ENCODE results near the gene LIPC.

Gene LIPC

DNA sequence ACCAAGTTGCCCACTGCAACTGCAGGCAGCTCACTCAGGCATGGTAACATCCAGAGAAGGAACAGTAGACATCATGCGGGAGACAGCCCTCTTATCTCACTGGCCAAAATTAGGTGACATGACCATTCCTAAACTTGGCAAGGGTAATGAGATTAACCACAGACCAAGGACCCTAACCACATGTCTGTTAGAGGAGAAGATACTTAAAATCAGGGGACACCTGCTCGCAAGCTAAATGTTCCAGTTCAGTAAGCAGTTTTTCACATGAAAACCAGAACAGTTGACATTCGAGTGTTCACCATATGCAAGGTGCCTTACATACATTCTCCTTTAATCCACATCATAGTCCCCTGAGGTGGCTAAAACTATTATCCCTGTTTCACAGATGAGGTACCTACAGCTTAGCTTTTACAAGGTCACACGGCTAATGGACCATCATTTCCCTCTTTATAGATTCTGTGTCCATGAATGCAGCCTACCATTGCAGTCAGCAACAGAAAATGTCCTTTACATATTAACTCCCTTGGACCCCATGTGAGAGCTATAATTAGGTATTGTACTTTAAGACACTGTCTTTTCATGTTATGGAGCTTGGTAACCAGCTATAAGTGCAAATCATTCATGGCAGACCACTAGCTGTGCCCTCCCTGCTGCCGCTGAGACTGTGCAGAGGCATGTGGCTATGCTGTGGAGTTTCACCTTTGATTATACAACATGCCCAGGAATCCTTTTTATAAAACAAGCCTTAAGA lies 154.1 kb downstream of the LIPC start:
- DNase-seq (ENCODE audit: low spot score): no peak
- TF ChIP-seq, protein P1, sequence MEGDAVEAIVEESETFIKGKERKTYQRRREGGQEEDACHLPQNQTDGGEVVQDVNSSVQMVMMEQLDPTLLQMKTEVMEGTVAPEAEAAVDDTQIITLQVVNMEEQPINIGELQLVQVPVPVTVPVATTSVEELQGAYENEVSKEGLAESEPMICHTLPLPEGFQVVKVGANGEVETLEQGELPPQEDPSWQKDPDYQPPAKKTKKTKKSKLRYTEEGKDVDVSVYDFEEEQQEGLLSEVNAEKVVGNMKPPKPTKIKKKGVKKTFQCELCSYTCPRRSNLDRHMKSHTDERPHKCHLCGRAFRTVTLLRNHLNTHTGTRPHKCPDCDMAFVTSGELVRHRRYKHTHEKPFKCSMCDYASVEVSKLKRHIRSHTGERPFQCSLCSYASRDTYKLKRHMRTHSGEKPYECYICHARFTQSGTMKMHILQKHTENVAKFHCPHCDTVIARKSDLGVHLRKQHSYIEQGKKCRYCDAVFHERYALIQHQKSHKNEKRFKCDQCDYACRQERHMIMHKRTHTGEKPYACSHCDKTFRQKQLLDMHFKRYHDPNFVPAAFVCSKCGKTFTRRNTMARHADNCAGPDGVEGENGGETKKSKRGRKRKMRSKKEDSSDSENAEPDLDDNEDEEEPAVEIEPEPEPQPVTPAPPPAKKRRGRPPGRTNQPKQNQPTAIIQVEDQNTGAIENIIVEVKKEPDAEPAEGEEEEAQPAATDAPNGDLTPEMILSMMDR (IDR thresholded peaks at IDR 0.05): no peak
- H3K4me3 ChIP-seq: no peak overlapping the region
- H3K27ac ChIP-seq: no peak overlapping the region

DNA sequence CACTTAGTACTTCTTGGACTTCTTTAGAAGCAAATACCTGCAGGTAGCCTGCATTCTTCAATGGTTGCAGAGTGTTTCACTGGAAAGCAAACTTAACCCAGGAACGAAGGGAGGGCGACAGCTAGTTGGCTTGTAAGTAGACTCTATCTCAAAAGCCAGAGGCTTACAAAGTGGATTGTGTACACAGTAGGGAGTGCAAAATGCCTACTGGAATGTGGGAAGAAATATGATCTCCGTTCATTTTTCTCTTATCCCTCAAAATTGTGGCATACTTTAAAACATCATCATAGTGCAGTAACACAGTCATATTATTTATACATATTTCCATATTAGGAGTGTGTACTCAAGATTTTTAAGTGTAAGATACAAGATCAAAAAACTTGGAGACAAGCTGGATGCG lies 155.7 kb downstream of the LIPC start:
- H3K4me3 ChIP-seq: no peak overlapping the region
- H3K27ac ChIP-seq: no peak overlapping the region
- DNase-seq (ENCODE audit: low spot score): no peak
- TF ChIP-seq, protein P1 (IDR thresholded peaks at IDR 0.05): no peak

DNA sequence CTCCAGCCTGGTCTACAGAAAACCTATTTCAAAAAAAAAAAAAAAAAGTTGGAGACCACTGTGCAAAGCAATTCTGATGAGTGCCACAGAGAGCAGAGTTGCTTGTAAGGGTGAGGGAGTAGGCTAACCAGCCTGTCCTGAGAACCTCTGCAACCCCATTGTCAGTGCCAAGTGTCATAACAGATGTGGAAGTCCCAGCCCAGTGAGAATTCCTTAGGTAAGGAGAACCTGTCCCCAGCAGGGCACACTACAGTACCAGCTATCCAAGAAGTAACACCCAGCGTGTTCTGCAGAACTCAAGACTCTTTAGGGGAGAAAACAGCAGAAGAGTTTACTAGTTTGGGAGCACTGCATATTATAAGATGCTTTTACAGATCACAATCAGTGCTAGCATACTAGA lies 156.3 kb downstream of the LIPC start:
- no peak for DNase-seq (ENCODE audit: low spot score)
- no peak overlapping the region for H3K27ac ChIP-seq
- no peak overlapping the region for H3K4me3 ChIP-seq
- TF ChIP-seq, protein P1 (IDR thresholded peaks at IDR 0.05): no peak

DNA sequence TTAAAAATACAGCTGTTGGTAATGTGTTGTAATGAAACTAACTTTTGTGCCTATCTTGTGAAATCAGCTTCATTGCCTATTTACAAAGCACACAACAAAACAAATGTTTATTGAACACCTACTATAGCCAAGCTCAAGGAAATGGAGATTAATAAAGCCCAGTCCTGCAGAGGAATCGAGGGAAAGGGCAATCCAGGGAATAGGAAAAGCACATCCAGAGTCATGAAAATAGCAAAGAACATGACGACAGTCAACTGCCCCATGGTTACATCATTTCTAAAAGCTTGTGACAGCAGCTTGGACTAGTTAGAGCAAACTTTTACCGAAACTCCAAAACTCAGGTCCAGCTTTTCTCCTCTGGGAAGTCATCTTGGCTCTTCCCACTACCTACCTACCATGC lies 157.3 kb downstream of the LIPC start:
- TF ChIP-seq, protein P1 (IDR thresholded peaks at IDR 0.05): no peak
- DNase-seq (ENCODE audit: low spot score): no peak
- H3K27ac ChIP-seq: no peak overlapping the region
- H3K4me3 ChIP-seq: no peak overlapping the region

DNA sequence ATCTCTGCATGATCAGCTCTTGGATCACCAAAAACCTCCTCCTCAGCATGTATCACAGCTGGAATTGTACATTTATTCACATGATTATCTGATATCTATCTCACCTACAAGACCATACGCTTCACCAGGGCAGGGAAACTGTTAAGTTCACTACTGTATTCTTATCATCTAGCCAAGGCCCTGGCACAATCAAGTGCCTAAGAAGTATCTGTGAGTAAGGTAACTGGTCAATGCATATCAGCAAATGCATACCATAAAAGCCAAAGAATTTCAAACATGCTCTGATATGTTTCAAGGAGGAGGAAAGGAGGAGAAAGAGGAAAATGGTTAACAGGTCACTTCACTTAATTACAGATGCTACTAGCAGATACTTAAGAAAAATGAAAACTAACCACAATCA lies 158.4 kb downstream of the LIPC start:
- TF ChIP-seq, protein P1 (IDR thresholded peaks at IDR 0.05): no peak
- no peak overlapping the region for H3K4me3 ChIP-seq
- no peak for DNase-seq (ENCODE audit: low spot score)
- H3K27ac ChIP-seq: no peak overlapping the region

DNA sequence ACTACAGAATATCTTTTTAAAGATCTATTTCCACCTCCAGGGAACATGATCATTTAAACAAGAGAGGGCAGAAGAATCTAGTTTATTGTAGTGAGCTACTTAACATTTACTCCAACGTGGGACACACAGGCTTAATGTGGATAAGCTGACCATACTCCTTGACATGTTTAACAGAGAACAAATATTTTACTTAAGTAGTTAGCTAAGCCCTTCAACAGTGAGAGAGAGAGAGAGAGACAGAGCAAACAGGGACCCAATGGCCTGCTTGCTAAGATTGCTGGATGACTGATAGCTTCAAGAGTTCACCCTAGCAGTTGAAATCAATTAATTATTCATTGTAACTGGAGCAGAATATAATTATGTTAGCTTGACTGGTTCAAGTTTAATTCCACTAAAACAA lies 159.1 kb downstream of the LIPC start:
- TF ChIP-seq, protein P1 (IDR thresholded peaks at IDR 0.05): no peak
- no peak for DNase-seq (ENCODE audit: low spot score)
- no peak overlapping the region for H3K27ac ChIP-seq
- no peak overlapping the region for H3K4me3 ChIP-seq

DNA sequence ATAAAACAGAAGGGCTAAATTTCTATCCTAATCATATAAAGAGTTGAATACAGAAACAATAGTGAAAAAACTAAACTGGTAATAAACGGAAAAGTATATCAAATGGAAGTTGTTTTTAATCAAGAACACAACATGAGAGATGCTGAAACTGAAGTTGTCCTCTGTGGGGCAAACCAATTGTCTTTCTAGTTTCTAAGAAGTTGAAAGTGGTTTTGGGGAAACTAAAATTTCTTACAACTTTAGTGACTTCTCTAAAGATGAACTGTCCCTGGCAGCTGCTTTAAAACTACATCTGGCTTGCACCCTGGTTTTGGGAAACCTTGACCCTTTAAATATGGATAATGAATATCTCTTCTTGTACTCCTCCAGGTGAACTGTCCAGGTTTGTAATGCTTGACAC lies 162.1 kb downstream of the LIPC start:
- Histone ChIP-seq H3K4me3 (no peak overlapping the region), H3K27ac (no peak overlapping the region)
- TF ChIP-seq, protein P1 (IDR thresholded peaks at IDR 0.05): no peak
- DNase-seq (ENCODE audit: low spot score): no peak
